Loucy (cell line): ENCODE measurements around the gene USPL1.

ENCODE experiments used
- CTCF ChIP-seq: fragments of 200-600 bp; sonication (generic); conservative IDR thresholded peaks from 2 replicates; pipeline ENCODE4 v1.5.1; 2014; ENCODE audit warnings: mild to moderate bottlenecking, antibody characterized with exemption, low read length
- EZH2phosphoT487 ChIP-seq: fragments of 200-600 bp; IDR thresholded peaks from 2 replicates; pipeline ENCODE4 v1.6.1; 2018; ENCODE audit warnings: antibody characterized with exemption, mild to moderate bottlenecking, moderate library complexity, borderline replicate concordance

GRCh38 chr13:30629527-30629926 is 11.8 kb downstream of the USPL1 start:
- TF ChIP-seq CTCF (no peak), EZH2phosphoT487 (no peak)
